CD4-positive, alpha-beta T cell (primary cell): Measurements from ENCODE around the gene ERAL1. TPM values are rescaled to one million over a fixed set of nuclear protein-coding genes. Genes with fewer than 3 reads are reported as not detected.
A peak's percentile ranks its signal among the peaks of the same experiment; 100 is the strongest.

Experiments used
- ATAC-seq: fragments of 200-7000 bp; cut with Tn5 transposase; one replicate; pipeline ENCODE4 v1.10.0; 2022; ENCODE audit warnings: mild to moderate bottlenecking; ENCODE audit not compliant: poor library complexity
- CTCF ChIA-PET: fragments of 350-600 bp; sonication (Branson Sonifier 250); formaldehyde crosslinking; loops from one replicate; lab custom pipeline; 2021; ENCODE audit warnings: antibody characterized with exemption, inconsistent platforms; lab: Charles Lee
- POLR2A ChIA-PET: fragments of 350-600 bp; sonication (Branson Sonifier 250); formaldehyde crosslinking; loops from one replicate; lab custom pipeline; 2021; ENCODE audit warnings: antibody characterized with exemption, inconsistent platforms; lab: Charles Lee
- DNase-seq, 14 experiments: peaks; one replicate each; pipeline ENCODE4 v3.0.0-alpha.2; 2013 to 2020; ENCODE audit warnings: mixed read lengths in 2 of 14
- H3K27ac ChIP-seq, 2 donors: one replicate each; pipeline versions ENCODE4 v1.5.1 to v1.7.0; 2013; ENCODE audit warnings: low read length in 2 of 2, low read depth in 1 of 2, mild to moderate bottlenecking in 1 of 2
- H3K27me3 ChIP-seq, 2 experiments: 1 replicate in 1 of 2; 2 replicates in 1 of 2; pipeline versions ENCODE4 v1.6.1 to v1.7.0; 2013; ENCODE audit warnings: low read length in 2 of 2, control low read depth in 1 of 2, mild to moderate bottlenecking in 1 of 2, moderate library complexity in 1 of 2; ENCODE audit not compliant: insufficient read depth in 2 of 2, control insufficient read depth in 1 of 2
- H3K36me3 ChIP-seq: one replicate; pipeline ENCODE4 v1.6.1; 2013; ENCODE audit warnings: low read length, control low read depth; ENCODE audit not compliant: insufficient read depth
- H3K4me1 ChIP-seq: one replicate; pipeline ENCODE4 v1.6.1; 2013; ENCODE audit warnings: low read length, control low read depth; ENCODE audit not compliant: insufficient read depth
- H3K4me3 ChIP-seq: one replicate; pipeline ENCODE4 v1.5.1; 2013; ENCODE audit warnings: mild to moderate bottlenecking, low read length, moderate library complexity
- H3K9me3 ChIP-seq, 2 experiments: 1 replicate in 1 of 2; 2 replicates in 1 of 2; pipeline versions ENCODE4 v1.6.1 to v1.7.0; 2013; ENCODE audit warnings: low read length in 2 of 2, mild to moderate bottlenecking in 2 of 2, control low read depth in 1 of 2, moderate library complexity in 1 of 2; ENCODE audit not compliant: control insufficient read depth in 1 of 2, insufficient read depth in 1 of 2
- H3K27ac Mint-ChIP-seq: one replicate; pipeline ENCODE4 v1.8.0; 2020; ENCODE audit warnings: mixed read lengths
- H3K27me3 Mint-ChIP-seq: one replicate; pipeline ENCODE4 v1.8.0; 2021; ENCODE audit warnings: mixed read lengths
- H3K36me3 Mint-ChIP-seq: one replicate; pipeline ENCODE4 v1.8.0; 2021; ENCODE audit warnings: low read depth, mixed read lengths
- H3K4me1 Mint-ChIP-seq: one replicate; pipeline ENCODE4 v1.8.0; 2021; ENCODE audit warnings: low read depth, mixed read lengths
- H3K4me3 Mint-ChIP-seq: one replicate; pipeline ENCODE4 v1.8.0; 2020; ENCODE audit warnings: mild to moderate bottlenecking, mixed read lengths
- H3K9me3 Mint-ChIP-seq: one replicate; pipeline ENCODE4 v1.8.0; 2020; ENCODE audit warnings: mixed read lengths
- intact Hi-C, 2 experiments: fragments of 100-400 bp; cut with DNase I in 1 of 2; cut with micrococcal nuclease in 1 of 2; formaldehyde crosslinking; loops; one replicate each; pipeline versions ENCODE4 v1.15.1 to v1.9.0; 2023 to 2025; cut with DNase I, micrococcal nuclease
- total RNA-seq, 174 experiments: library from RNA in 2 of 174; stranded (reverse) in 2 of 174; gene quantifications; one replicate each; pipeline ENCODE4 v1.2.3 and lab custom pipeline; 2021 to 2026
- TF ChIP-seq, protein P1 (sequence below): fragments of 200-600 bp; IDR thresholded peaks from one replicate; pipeline ENCODE4 v1.8.0; 2022; ENCODE audit warnings: antibody characterized with exemption, mild to moderate bottlenecking

The ERAL1 gene
- total RNA-seq, 2 experiments from 2014 or later: 15.6 to 16.8 TPM

DNA sequence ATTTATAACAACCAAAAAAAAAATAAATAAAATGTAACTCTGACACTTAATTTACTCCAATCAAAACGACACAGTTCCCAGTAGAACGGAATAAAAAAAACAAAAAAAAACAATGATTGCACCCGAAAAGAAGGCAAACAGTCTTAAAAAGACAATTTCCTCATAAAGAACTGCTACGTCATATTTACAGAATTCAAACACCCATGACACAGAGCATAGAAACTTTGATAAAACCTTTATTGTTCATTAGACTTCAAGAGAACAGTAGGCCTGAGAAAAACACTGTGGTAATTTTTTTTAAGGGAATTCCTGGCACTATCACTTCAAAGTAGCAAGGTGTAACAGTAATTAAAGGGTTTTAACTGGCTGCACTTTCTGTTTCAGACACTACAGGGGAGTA lies 38.3 kb upstream of the ERAL1 start:
- DNase-seq (no peak), ATAC-seq (no peak)
- Mint-ChIP-seq H3K27me3 (no peaks in the 10 kb centered on the region), H3K4me3 (peak overlapping the region; percentile 38), H3K36me3 (peaks cover 10% of the 10 kb centered on the region), H3K27ac (peak overlapping the region; percentile 65), H3K4me1 (peaks cover 35% of the 10 kb centered on the region), H3K9me3 (no peaks in the 10 kb centered on the region)
- Histone ChIP-seq H3K9me3 (no peaks in the 10 kb centered on the region), H3K4me3 (no peak overlapping the region), H3K27me3 (no peaks in the 10 kb centered on the region), H3K36me3 (no peaks in the 10 kb centered on the region), H3K27ac (no peak overlapping the region), H3K4me1 (peaks cover 4% of the 10 kb centered on the region)
- CTCF ChIA-PET: no interaction called here
- TF ChIP-seq, protein P1, sequence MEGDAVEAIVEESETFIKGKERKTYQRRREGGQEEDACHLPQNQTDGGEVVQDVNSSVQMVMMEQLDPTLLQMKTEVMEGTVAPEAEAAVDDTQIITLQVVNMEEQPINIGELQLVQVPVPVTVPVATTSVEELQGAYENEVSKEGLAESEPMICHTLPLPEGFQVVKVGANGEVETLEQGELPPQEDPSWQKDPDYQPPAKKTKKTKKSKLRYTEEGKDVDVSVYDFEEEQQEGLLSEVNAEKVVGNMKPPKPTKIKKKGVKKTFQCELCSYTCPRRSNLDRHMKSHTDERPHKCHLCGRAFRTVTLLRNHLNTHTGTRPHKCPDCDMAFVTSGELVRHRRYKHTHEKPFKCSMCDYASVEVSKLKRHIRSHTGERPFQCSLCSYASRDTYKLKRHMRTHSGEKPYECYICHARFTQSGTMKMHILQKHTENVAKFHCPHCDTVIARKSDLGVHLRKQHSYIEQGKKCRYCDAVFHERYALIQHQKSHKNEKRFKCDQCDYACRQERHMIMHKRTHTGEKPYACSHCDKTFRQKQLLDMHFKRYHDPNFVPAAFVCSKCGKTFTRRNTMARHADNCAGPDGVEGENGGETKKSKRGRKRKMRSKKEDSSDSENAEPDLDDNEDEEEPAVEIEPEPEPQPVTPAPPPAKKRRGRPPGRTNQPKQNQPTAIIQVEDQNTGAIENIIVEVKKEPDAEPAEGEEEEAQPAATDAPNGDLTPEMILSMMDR: no peak
- POLR2A ChIA-PET: no interaction called here
- intact Hi-C loops: no loop called here

DNA sequence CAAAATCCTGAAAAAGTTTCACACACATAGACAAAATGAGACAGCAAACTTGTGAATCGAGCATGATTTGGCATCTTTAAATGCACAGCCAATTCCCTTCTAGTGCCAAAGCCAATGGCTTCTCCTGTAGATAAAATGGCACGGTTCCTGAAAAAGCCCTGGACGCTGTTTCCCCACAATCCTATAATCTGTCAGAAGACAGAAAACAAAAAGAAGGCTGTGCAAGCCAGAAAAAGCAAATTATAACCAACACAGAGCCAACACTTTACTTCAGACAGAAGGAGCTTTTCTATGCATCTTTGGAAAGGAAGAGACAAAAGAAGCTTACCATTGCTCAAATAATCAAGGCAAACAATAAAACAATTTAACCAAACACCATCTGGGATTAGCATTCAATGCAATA lies 36.0 kb upstream of the ERAL1 start:
- Histone ChIP-seq H3K9me3 (no peaks in the 10 kb centered on the region), H3K27me3 (no peaks in the 10 kb centered on the region), H3K27ac (no peak overlapping the region), H3K36me3 (no peaks in the 10 kb centered on the region), H3K4me3 (no peak overlapping the region), H3K4me1 (no peaks in the 10 kb centered on the region)
- ChIA-PET POLR2A (no interaction called here), CTCF (interaction anchor here (1.1 kb wide), 1 partner anchor 55 kb away, joined by 4 read pairs; no protein-coding TSS in a partner anchor)
- H3K27me3 Mint-ChIP-seq: no peaks in the 10 kb centered on the region
- H3K4me1 Mint-ChIP-seq: peaks cover 30% of the 10 kb centered on the region
- H3K36me3 Mint-ChIP-seq: no peaks in the 10 kb centered on the region
- DNase-seq (no peak), ATAC-seq (no peak)
- H3K27ac Mint-ChIP-seq: no peak overlapping the region
- H3K9me3 Mint-ChIP-seq: no peaks in the 10 kb centered on the region
- TF ChIP-seq, protein P1: no peak
- H3K4me3 Mint-ChIP-seq: no peak overlapping the region
- intact Hi-C loops: no loop called here

DNA sequence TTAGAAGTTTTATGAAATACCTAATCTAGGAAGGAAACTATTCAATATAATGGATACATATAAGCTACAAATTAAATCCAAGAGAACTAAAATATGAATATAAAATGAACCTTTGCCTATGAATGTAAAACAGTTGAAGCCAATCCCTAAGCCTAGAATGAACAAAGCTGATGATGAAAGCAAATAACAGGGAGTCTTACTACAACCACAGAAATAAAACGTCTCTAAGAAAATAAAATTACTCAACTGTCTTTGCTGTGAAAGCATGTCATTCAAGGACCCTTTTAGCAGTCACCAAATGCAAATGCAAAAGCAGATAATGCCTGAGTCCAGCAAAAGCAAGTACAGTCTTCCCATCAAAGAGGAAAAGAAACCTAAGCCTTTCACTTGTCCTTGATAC lies 35.2 kb upstream of the ERAL1 start:
- no peak overlapping the region for H3K4me3 ChIP-seq
- H3K36me3 ChIP-seq: no peaks in the 10 kb centered on the region
- Mint-ChIP-seq H3K4me3 (no peak overlapping the region), H3K27me3 (no peaks in the 10 kb centered on the region), H3K36me3 (peaks cover 4% of the 10 kb centered on the region), H3K9me3 (no peaks in the 10 kb centered on the region), H3K27ac (no peak overlapping the region), H3K4me1 (peaks cover 34% of the 10 kb centered on the region)
- DNase-seq: no peak
- H3K27ac ChIP-seq: no peak overlapping the region
- intact Hi-C loops: no loop called here
- POLR2A ChIA-PET: interaction anchor here (0.6 kb wide), 1 partner anchor 10 kb away, joined by 4 read pairs; no protein-coding TSS in a partner anchor
- CTCF ChIA-PET: no interaction called here
- no peak for ATAC-seq
- no peaks in the 10 kb centered on the region for H3K9me3 ChIP-seq
- H3K4me1 ChIP-seq: no peaks in the 10 kb centered on the region
- no peaks in the 10 kb centered on the region for H3K27me3 ChIP-seq
- TF ChIP-seq, protein P1: no peak
